Measurements from ENCODE around the gene NPAS3.

DNA sequence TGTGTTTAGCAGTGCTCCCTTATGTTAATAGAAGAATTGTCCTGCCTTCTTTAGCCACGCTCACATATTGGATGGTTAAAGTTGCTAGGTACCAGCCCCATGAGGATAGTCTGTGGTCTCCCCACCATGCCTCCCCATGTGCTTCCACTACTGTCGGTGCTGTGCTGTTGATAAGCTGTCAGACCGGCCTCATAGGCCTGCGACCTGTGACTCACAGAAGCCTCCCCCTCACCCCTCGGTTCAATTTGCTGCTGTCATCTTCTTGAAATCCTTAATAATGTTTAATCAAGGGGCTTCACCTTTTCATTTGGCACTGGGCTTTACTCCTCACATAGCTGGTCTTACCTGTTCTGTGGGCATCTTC lies 227.2 kb downstream of the NPAS3 start:
- TF ChIP-seq, protein P1, sequence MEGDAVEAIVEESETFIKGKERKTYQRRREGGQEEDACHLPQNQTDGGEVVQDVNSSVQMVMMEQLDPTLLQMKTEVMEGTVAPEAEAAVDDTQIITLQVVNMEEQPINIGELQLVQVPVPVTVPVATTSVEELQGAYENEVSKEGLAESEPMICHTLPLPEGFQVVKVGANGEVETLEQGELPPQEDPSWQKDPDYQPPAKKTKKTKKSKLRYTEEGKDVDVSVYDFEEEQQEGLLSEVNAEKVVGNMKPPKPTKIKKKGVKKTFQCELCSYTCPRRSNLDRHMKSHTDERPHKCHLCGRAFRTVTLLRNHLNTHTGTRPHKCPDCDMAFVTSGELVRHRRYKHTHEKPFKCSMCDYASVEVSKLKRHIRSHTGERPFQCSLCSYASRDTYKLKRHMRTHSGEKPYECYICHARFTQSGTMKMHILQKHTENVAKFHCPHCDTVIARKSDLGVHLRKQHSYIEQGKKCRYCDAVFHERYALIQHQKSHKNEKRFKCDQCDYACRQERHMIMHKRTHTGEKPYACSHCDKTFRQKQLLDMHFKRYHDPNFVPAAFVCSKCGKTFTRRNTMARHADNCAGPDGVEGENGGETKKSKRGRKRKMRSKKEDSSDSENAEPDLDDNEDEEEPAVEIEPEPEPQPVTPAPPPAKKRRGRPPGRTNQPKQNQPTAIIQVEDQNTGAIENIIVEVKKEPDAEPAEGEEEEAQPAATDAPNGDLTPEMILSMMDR (conservative IDR thresholded peaks at IDR 0.05; ENCODE audit: low read depth, low read length), result no peak
- no peak for TF ChIP-seq EZH2 (IDR thresholded peaks at IDR 0.05; ENCODE audit: borderline replicate concordance, low read depth, low read length, poor library complexity, severe bottlenecking)
